A673 (cell line): ENCODE data around the gene TRIM46. TPM values are rescaled to one million over a fixed set of nuclear protein-coding genes. Genes with fewer than 3 reads are reported as not detected.
A peak's percentile ranks its signal among the peaks of the same experiment; 100 is the strongest.
"Not testable (repeated sequence)": the region's sequence is repeated elsewhere in the genome, so short reads cannot be mapped to it uniquely, and the experiment has no call there.

ENCODE experiments used
- BruUV-seq: library from RNA; stranded (reverse); fragments of 400-500 nt; replicated peaks from 2 replicates; lab custom pipeline; 2021; lab: Mats Ljungman, UMichigan
- CTCF ChIA-PET: fragments of 300-600 bp; sonication (Branson Sonifier 250); formaldehyde crosslinking; loops from one replicate; lab custom pipeline; 2022; ENCODE audit warnings: antibody characterized with exemption; lab: Charles Lee
- POLR2A ChIA-PET: fragments of 300-600 bp; sonication (Branson Sonifier 250); formaldehyde crosslinking; loops from one replicate; lab custom pipeline; 2022; ENCODE audit warnings: antibody characterized with exemption; ENCODE audit not compliant: low non-redundant PET; lab: Charles Lee
- DNase-seq: peaks from one replicate; pipeline ENCODE4 v3.0.0-alpha.2; 2015; ENCODE audit warnings: low spot score
- H3K27ac ChIP-seq: fragments of 200-600 bp; sonication (generic); 2 replicates; pipeline ENCODE4 v1.5.1; 2016; ENCODE audit warnings: mixed run types, low read depth, mild to moderate bottlenecking, mixed read lengths, antibody characterized with exemption, low read length; ENCODE audit not compliant: poor library complexity, severe bottlenecking
- H3K27me3 ChIP-seq: fragments of 200-600 bp; sonication (generic); replicated peaks from 2 replicates; pipeline ENCODE4 v1.6.1; 2017; ENCODE audit warnings: mixed run types, low read depth, mild to moderate bottlenecking, mixed read lengths, antibody characterized with exemption, low read length; ENCODE audit not compliant: insufficient read depth, poor library complexity
- H3K36me3 ChIP-seq: fragments of 200-600 bp; sonication (generic); 2 replicates; pipeline ENCODE4 v1.6.1; 2016; ENCODE audit warnings: mixed run types, mild to moderate bottlenecking, mixed read lengths, antibody characterized with exemption, low read length; ENCODE audit not compliant: insufficient read depth, poor library complexity, severe bottlenecking
- H3K4me1 ChIP-seq: fragments of 200-600 bp; sonication (generic); 2 replicates; pipeline ENCODE4 v1.6.1; 2017; ENCODE audit warnings: mixed run types, mild to moderate bottlenecking, mixed read lengths, antibody characterized with exemption, low read length; ENCODE audit not compliant: insufficient read depth, poor library complexity, severe bottlenecking
- H3K4me3 ChIP-seq: fragments of 200-600 bp; sonication (generic); 2 replicates; pipeline ENCODE4 v1.5.1; 2016; ENCODE audit warnings: low read depth, mixed run types, mild to moderate bottlenecking, mixed read lengths, low read length; ENCODE audit not compliant: poor library complexity, severe bottlenecking
- H3K9me3 ChIP-seq: fragments of 200-600 bp; sonication (generic); 2 replicates; pipeline ENCODE4 v1.6.1; 2016; ENCODE audit warnings: mixed run types, low read depth, mild to moderate bottlenecking, mixed read lengths, antibody characterized with exemption, low read length; ENCODE audit not compliant: poor library complexity, severe bottlenecking
- CTCF ChIP-seq: fragments of 300-800, 200-600 bp; sonication (generic); conservative IDR thresholded peaks from 2 replicates; pipeline ENCODE4 v1.5.1; 2017; ENCODE audit warnings: low read depth, mild to moderate bottlenecking, antibody characterized with exemption, low read length, moderate library complexity, mixed read lengths
- EZH2 ChIP-seq: fragments of 200-600 bp; sonication (generic); IDR thresholded peaks from 2 replicates; pipeline ENCODE4 v1.6.1; 2017; ENCODE audit warnings: borderline replicate concordance, low read depth, mild to moderate bottlenecking, mixed read lengths, antibody characterized with exemption, low read length; ENCODE audit not compliant: poor library complexity, severe bottlenecking
- intact Hi-C: fragments of 100-400 bp; cut with micrococcal nuclease; formaldehyde crosslinking; loops from one replicate; pipeline ENCODE4 v1.10.0; 2022; ENCODE audit not compliant: unreplicated experiment
- total RNA-seq: library from RNA; stranded (reverse); gene quantifications from 2 replicates; pipeline ENCODE4 v1.2.3, GENCODE V29; 2021

The TRIM46 gene
- total RNA-seq, 1 experiment from 2014 or later, result 5.1 TPM

- H3K27ac ChIP-seq, H3K4me3 ChIP-seq, H3K36me3 ChIP-seq, intact Hi-C loops, DNase-seq, CTCF ChIA-PET, H3K4me1 ChIP-seq, H3K27me3 ChIP-seq, BruUV-seq, POLR2A ChIA-PET, H3K9me3 ChIP-seq: not testable (repeated sequence)
These were observed 9.9 kb upstream of the TRIM46 start for GRCh38 chr1:155163785-155164184.

- H3K36me3 ChIP-seq, DNase-seq, H3K4me3 ChIP-seq, POLR2A ChIA-PET, BruUV-seq, H3K27ac ChIP-seq, H3K27me3 ChIP-seq, intact Hi-C loops, H3K4me1 ChIP-seq, H3K9me3 ChIP-seq: not testable (repeated sequence)
- CTCF ChIA-PET, result interaction anchor here (0.6 kb wide), 2 partner anchors 8 to 61 kb away, joined by 3 to 4 read pairs; partner anchors contain the start of gene KRTCAP2
These were observed 9.0 kb upstream of the TRIM46 start for GRCh38 chr1:155164625-155165024.

- intact Hi-C loops, result no loop called here
- no peak for DNase-seq
These were observed 7.6 kb upstream of the TRIM46 start for GRCh38 chr1:155166051-155166470.

GRCh38 chr1:155166471-155167165 lies 7.0 kb upstream of the TRIM46 start:
- Histone ChIP-seq H3K4me1 (peaks cover 5% of the 10 kb centered on the region), H3K27ac (no peak overlapping the region), H3K36me3 (peaks cover 7% of the 10 kb centered on the region), H3K4me3 (no peak overlapping the region), H3K9me3 (no peaks in the 10 kb centered on the region), H3K27me3 (no peaks in the 10 kb centered on the region)
- CTCF ChIA-PET, result interaction anchor here (0.5 to 5.3 kb wide), 10 partner anchors 15 to 168 kb away, joined by 3 to 89 read pairs (median 7); no protein-coding TSS in a partner anchor
- TF ChIP-seq CTCF (no peak), EZH2 (no peak)
- no TSS peak for BruUV-seq
- peak; percentile 31 for DNase-seq
- POLR2A ChIA-PET, result no interaction called here
- intact Hi-C loops, result no loop called here

More at GRCh38 chr1:155166051-155166470, 7.6 kb upstream of the TRIM46 start:
- peaks cover 7% of the 10 kb centered on the region for H3K36me3 ChIP-seq
- TF ChIP-seq EZH2 (no peak), CTCF (no peak)
- H3K9me3 ChIP-seq, result no peaks in the 10 kb centered on the region
- BruUV-seq, result no TSS peak
- H3K27ac ChIP-seq, result no peak overlapping the region
- ChIA-PET CTCF (interaction anchor here (0.5 to 5.3 kb wide), 2 partner anchors 76 to 167 kb away, joined by 4 to 89 read pairs; no protein-coding TSS in a partner anchor), POLR2A (no interaction called here)
- peaks cover 5% of the 10 kb centered on the region for H3K4me1 ChIP-seq
- no peaks in the 10 kb centered on the region for H3K27me3 ChIP-seq
- H3K4me3 ChIP-seq, result no peak overlapping the region
